ENCODE data around the gene OR6X1. TPM values are rescaled to one million over a fixed set of nuclear protein-coding genes. Genes with fewer than 3 reads are reported as not detected.

The OR6X1 gene
- total and polyA plus RNA-seq, 2 experiments from 2014 or later, result not detected

GRCh38 chr11:123742724-123743120 lies 11.6 kb downstream of the OR6X1 start:
- Mint-ChIP-seq H3K36me3 (ENCODE audit: low read depth) (peaks cover 5% of the 10 kb centered on the region), H3K9me3 (peaks cover 17% of the 10 kb centered on the region), H3K4me1 (peaks cover 56% of the 10 kb centered on the region), H3K4me3 (peak overlapping the region; percentile 84), H3K27ac (peak overlapping the region; percentile 96), H3K27me3 (ENCODE audit: insufficient read depth, low read depth, poor library complexity) (peaks cover 17% of the 10 kb centered on the region)
- Histone ChIP-seq H3K27ac (ENCODE audit: low read depth) (peak overlapping the region; percentile 99), H4K20me1 (replicated peaks; ENCODE audit: insufficient read depth) (peaks cover 14% of the 10 kb centered on the region; the same call in 1 of the 2 replicates), H3K4me2 (peak overlapping the region; percentile 86), H3K9me2 (ENCODE audit: insufficient read depth) (peaks cover 3% of the 10 kb centered on the region; the same call in 1 of the 2 replicates), H3K4me1 (ENCODE audit: insufficient read depth) (peaks cover 50% of the 10 kb centered on the region), H3F3A (replicated peaks; ENCODE audit: low read depth) (0 out of 2 replicates have a peak, but pooled peaks cover 8% of the 10 kb centered on the region), H3K27me3 (ENCODE audit: insufficient read depth) (no peaks in the 10 kb centered on the region), H2AFZ (no peak overlapping the region), H3K36me3 (ENCODE audit: insufficient read depth) (peaks cover 17% of the 10 kb centered on the region), H3K79me2 (replicated peaks; ENCODE audit: insufficient read depth) (peaks cover 35% of the 10 kb centered on the region), H3K4me3 (peak overlapping the region; percentile 61)
- TF ChIP-seq ZNF114 (CRISPR knock-in tag; IDR thresholded peaks at IDR 0.05) (peak; percentile 83; the same call in 1 of the 2 replicates), ZNF462 (CRISPR knock-in tag; IDR thresholded peaks at IDR 0.05) (peak; percentile 99), POLR2AphosphoS5 (IDR thresholded peaks at IDR 0.05; ENCODE audit: low read depth) (no peak)
- DNase-seq (ENCODE audit: low spot score) (peak; percentile 57), ATAC-seq (peak; percentile 13)

- ATAC-seq, result peak; percentile 42
- Histone ChIP-seq H3K36me3 (ENCODE audit: insufficient read depth) (peaks cover 23% of the 10 kb centered on the region), H3K9me2 (ENCODE audit: insufficient read depth) (peaks cover 3% of the 10 kb centered on the region; the same call in 1 of the 2 replicates), H3F3A (replicated peaks; ENCODE audit: low read depth) (0 out of 2 replicates have a peak, but pooled peaks cover 8% of the 10 kb centered on the region), H3K27me3 (ENCODE audit: insufficient read depth) (no peaks in the 10 kb centered on the region), H3K4me1 (ENCODE audit: insufficient read depth) (peaks cover 50% of the 10 kb centered on the region), H4K20me1 (replicated peaks; ENCODE audit: insufficient read depth) (peaks cover 14% of the 10 kb centered on the region; the same call in 1 of the 2 replicates), H3K27ac (ENCODE audit: low read depth) (peak overlapping the region; percentile 99), H3K4me3 (peak overlapping the region; percentile 61), H3K4me2 (peak overlapping the region; percentile 86), H2AFZ (no peak overlapping the region), H3K79me2 (replicated peaks; ENCODE audit: insufficient read depth) (peaks cover 40% of the 10 kb centered on the region)
- Mint-ChIP-seq H3K4me1 (peaks cover 54% of the 10 kb centered on the region), H3K4me3 (peak overlapping the region; percentile 84), H3K27me3 (ENCODE audit: insufficient read depth, low read depth, poor library complexity) (peaks cover 17% of the 10 kb centered on the region), H3K36me3 (ENCODE audit: low read depth) (peaks cover 2% of the 10 kb centered on the region), H3K27ac (peak overlapping the region; percentile 96), H3K9me3 (peaks cover 21% of the 10 kb centered on the region)
- peak; percentile 64 for DNase-seq (ENCODE audit: low spot score)
- TF ChIP-seq REST (IDR thresholded peaks at IDR 0.05; ENCODE audit: unreplicated experiment) (peak; percentile 33), EZH2phosphoT487 (IDR thresholded peaks at IDR 0.05; ENCODE audit: unreplicated experiment) (no peak), ZNF331 (CRISPR knock-in tag; IDR thresholded peaks at IDR 0.05; ENCODE audit: low read depth) (no peak), STAT1 (IDR thresholded peaks at IDR 0.05; ENCODE audit: unreplicated experiment) (no peak), ZNF114 (CRISPR knock-in tag; IDR thresholded peaks at IDR 0.05) (no peak)
Observed at GRCh38 chr11:123742031-123742723, 12.1 kb downstream of the OR6X1 start.

All from GM23338 (cell line).